Stimulated activated CD4-positive, alpha-beta T cell treated with anti-CD3 and anti-CD28 coated beads, Interleukin-1b, Interleukin-23, amount 100 ng/mL, for 48 hours (primary cell): ENCODE data around the gene COBL.

Source experiments
- DNase-seq: peaks from one replicate; pipeline ENCODE4 v3.0.0-alpha.2; 2020

Gene COBL

DNA sequence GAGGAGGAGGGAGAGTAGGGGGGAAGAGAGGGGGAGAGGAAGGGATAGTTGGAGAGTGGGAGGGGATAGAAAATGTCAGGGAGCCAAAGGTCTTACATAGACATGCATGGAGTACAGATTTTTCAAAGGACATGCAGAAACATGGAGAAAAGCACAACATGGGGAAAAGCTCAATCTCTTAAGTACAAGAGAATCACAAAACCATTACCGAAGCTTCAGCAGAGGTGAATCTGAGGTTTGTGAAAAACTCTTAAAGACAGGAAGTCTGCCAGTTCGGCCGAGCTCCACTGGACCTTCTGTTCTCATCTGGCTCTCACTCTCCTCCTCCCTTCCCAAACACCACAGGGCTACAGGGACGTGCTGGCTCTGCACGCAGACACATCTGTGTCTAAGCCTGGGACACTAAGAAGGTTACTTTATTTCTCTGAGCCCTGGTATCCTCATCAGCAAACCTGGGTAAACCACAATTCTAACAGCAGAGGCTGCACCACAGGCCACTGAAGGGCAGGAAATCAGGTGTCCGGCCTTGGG is 133.9 kb downstream of the COBL start:
- DNase-seq, result no peak

DNA sequence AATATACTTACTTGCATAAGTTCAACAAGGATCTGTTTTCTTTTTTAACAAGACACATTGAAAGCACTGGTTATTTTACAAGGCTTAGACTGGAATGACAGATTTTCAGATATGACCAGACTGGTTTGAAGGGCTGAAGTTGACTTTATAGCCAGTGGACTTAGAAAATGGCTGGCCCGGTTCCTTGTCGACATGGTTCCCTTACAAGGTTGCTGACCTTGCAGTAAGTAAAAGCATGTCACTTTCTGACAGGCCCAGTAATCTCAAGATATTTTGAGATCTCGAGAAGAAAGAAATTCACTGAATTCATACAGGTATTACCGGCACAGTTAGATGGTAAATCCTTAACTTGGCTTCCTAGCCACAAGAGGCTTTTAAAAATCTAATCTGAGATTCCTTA is 136.5 kb downstream of the COBL start:
- DNase-seq, result no peak

DNA sequence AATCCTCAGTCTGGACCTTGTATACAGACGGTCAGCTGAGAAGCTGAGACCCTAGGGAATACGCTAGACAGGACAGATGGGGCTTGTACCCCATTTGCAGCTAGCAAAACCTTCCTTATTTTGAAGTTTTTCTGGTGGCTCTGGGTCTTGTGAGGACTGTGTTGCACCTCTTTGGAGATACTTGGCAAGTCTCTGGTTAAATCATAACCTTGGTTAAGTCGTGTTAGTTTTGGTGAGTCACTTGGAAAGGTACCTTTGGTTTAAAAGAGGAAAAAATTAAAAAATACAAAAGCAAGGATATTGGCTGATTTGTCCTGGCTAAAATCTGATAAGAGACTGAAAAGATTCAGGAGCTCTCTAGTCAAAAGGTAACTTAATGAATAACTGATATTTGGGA is 140.6 kb downstream of the COBL start:
- DNase-seq, result no peak

DNA sequence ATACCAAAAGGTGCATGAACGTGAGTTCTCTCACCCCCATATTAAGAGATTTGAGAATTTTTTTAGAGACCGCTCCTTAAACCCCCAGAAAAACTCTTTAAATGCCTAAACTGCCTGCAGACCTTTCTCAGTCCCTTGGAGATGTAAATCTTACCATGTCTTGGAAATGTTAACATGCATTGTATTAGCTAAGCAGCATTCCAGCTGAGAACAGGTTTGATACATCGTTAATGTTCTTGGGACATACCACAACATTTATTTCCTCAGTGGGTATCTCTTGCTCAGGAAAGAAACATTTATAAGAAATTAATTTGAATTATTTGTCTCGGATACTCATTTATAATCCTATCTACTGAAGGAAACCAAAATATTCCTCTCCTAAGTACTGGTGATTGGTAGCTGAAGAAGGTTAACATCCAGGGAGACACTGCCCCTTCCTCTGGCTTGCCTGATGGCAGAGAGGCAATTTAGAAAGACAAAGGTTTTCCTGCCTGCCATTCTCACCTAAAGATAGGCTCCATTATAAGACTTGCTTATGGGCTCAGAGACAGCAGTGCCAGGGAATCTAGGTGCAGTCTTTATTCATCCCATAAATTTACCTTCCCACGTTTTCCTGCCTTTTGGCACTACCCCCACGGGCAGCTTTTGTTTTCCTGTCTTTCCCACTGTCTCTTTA is 141.2 kb downstream of the COBL start:
- DNase-seq, result no peak

DNA sequence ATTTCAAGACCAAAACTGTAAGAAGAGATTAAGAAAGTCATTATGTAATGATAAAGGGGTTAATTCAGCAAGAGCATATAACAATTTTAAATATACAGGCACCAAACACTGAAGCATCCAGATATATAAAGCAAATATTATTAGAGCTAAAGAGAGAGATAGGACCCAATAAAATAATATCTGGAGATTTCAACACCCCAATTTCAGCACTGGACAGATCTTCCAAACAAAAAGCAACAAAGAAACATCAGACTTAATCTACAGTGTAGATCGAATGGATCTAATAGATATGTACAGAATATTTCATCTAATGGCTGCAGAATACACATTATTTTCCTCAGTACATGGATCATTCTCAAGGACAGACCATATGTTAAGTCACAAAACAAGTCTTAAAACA is 151.3 kb downstream of the COBL start:
- no peak for DNase-seq

DNA sequence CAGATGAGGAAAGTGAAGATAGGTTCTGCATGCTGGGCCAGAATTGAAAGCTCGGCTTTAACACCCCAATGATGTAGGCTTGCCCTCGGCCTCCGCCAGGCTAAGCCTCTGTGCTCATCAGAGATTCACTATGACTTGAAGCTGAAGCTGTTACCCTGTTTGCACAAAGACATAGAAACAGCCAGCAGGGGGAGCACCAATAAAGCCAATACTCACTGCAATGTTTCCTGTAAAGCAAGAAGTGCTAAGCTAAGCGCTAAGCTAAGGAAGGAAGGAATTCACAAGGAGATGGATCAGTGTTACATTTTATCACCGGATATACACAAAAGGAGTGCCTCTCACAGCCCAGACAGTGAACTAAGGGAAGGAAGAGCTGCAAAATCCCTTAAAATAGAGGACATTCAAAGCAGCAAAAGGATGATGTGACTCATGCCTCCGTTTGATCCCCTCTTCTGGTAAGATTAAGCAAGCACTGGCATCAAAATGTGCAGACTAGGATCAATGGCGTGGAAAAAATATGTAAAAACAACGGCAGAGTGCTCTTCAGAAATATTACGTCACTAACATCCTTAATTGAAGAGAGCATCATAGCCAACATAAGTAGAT is 153.8 kb downstream of the COBL start:
- DNase-seq, result peak; percentile 77

DNA sequence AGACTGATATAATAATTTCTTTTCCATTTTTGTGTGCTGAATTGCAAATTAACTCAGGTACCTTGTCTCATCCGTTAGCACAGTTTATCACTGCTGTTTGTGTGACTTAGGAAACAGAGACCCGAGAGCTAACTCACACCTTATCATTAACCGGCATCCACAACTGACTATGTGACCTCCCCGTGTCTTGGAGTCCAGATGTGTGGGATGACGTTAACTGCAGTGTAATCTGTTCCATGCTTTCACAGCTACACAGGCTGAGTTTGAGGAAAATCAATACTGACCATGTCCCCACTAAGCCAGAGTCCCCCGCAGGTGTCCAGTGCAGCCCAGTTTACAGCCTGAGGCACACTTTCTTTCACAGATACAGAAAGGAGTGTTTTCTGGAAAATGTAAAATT is 154.7 kb downstream of the COBL start:
- DNase-seq, result no peak

DNA sequence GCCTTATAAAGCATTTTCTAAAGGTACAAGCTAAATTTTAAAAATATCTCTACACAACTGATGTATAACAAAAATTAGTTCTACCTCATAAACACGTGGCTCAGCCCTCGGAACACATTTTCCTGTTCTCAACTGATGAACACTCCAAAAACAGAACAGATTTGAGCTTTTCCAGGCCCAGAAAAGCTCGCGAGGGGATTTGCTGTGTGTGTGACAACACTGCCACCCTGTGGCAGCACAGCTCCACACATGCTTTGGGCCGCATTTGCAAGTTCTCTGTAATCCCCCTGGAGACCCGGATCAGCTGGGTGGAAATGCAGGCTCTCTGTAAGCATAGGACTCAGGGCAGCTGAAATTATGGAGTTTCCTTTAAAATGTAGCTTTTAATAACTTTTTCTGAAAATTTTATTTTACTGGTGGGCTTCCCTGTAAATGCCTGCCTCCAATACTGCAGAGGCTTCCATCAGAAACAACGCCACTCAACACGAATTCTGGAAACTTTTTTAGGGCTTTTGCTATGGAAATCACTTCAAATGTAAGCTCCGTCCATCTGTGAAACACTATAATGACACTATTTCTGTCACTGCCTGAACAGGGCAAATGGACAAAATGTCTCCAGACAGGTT is 155.5 kb downstream of the COBL start:
- DNase-seq, result peak; percentile 48

DNA sequence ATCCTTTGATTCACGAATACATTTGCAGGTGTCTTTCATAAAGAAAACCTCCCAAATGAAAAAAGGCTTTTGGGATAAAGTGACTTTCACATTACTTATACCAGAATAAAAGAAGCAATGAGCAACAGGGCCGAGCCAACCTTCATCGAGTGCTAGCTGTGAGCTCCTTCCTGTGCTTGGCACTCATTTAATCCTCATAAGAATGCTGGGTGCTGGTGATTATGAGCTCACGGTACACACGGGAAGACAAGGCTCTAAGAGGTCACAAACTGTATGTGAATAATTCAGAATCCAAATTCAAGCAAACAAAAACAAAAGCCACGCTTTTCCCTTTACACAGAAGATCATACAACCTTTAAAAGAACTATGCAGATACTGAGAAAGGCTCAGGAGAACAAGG is 156.2 kb downstream of the COBL start:
- no peak for DNase-seq

DNA sequence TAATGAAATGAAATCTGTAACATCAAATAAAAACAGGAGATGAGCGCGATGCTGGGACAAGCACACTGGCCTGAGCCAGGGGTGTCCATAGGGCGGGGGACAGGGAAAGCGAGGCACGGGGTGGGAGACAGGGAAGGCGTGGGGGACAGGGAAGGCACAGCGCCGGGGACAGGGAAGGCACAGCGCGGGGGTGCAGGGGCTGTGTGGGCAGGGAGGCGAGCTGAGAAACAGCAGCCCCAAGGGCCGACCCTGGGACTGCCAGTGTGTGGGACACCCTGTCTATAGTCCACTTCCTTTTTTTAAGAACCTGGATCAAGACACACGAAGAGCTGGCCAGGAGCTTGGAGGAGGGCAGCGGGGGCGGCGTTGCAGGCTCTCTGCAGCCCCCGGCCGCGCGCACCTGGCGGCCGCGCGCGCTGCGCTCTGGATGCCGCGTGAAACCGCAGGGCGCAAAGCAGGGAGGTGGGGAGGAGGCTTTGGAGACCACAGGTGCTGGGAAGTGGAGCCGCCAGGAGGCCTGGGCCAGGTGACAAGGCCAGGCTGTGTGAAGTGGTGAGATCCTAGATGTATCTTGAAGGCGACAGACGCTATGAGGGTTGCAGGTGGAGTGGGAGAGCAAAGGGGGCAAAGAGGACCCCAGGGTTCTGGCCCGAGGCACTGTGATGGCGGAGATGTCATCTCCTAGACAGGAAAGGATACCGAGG is 157.7 kb downstream of the COBL start:
- no peak for DNase-seq

DNA sequence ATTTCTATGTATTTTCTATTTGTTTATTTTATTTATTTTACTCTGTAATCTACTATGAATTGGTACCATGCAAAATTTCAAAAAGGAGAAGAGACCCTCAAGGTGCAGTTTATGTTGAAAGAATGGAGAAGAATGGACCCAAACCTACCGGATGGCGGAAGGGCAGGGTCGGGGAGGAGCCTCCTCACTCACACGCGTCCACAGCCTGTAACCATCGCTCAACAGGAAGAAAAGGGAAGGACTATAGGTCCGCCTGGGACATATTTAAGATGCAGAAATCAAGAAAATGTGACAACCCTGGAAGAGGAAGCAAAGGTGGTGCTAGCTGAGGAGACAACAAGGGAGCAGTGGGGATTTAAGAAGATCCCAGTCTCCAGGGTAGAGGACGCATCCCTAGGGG is 158.4 kb downstream of the COBL start:
- no peak for DNase-seq

DNA sequence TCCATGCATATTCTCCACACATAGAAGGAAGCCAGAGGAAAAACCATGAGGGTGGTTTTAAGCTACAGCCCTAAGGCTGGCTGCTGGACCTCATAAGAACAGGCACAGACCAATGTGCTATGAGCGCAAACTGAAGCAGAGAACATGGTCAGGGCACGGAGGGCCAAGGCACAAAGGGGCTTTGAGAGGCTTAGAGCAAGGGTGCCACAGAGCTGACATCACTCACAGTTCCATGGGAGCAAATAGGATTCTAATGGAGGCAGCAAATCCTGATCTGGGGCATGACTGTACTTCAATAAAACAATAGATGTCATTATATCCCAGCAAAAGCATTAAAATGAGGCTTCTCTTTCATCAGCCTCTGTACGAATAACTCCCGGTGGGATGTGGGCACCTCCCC is 162.4 kb downstream of the COBL start:
- DNase-seq, result no peak

DNA sequence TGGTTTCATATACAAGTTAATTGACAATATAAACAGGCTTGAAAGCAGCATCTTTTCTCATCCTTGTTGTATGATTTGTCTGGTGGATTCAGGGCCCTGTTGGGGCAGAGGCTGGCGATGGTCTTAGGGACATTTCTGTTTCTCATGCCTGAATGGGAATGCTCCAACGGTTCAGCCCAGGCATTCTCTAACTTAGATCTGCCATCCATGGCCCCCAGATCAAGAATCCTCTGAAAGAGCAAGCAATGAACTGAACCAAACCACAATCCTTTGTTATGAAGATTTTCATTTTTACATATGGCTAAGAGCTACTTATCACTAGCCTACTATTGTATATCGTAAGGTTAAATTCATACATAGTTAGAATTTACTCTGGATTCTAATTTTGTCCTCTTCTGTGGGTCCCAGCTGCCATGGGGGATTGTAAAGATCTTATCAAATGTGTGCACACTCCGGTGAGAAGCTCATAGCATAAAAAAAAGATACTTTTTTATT is 163.9 kb downstream of the COBL start:
- no peak for DNase-seq

DNA sequence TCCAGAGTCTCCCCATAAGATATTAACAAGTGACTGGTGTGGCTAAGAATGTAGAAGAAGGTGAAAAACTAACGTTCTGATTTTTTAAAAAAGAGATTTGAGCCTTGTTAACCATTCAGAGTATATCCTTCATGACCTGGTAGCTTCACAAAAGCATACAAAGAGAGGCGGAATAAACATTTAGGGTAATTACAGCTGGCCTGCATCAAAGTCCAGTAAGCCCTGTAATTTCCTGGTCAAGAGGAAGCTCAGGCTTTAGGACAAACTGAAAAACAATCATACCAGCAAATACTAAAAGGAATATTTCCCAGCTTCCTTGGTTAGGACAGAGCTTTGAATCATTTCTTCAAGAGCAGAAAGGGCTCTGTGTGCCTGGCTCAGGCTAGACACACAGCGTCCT is 165.2 kb downstream of the COBL start:
- no peak for DNase-seq

DNA sequence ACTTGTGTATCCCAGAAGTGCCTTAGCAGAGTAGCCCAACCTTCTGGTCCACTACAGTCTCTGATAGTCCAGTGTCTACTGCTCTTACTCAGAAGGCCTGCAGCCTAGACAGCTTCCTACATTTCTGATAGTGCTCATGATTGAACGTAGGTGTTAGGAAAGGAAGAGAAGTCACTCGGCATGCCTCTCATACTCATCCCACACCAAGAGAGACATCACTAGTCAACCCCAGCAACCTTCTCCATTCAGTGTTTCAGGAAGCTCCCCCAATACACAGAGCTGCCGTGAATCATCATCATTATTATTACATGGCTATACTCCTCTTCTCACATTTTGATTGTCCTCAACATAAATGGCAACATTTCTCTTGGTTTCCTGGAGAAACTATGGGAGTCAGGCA is 166.4 kb downstream of the COBL start:
- no peak for DNase-seq

DNA sequence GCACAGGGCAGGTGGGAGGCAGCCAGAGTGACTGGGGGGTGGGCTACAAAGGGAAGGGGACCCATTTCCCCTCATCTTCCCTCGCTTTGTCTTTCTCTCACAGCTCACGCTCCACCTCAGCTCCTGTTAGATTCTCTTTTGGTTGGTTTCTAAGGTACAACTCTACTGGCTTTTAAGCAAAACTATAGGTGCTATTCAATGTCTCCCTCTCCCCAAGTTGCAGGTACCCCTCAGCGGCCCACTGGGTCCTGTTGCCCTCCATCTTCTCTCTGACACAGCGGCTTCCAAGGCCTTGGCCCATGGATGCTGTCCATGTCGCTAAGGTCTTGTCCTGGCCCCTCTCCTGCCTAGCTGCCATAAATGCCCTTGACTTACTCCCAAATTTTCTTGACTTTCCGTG is 168.4 kb downstream of the COBL start:
- no peak for DNase-seq

DNA sequence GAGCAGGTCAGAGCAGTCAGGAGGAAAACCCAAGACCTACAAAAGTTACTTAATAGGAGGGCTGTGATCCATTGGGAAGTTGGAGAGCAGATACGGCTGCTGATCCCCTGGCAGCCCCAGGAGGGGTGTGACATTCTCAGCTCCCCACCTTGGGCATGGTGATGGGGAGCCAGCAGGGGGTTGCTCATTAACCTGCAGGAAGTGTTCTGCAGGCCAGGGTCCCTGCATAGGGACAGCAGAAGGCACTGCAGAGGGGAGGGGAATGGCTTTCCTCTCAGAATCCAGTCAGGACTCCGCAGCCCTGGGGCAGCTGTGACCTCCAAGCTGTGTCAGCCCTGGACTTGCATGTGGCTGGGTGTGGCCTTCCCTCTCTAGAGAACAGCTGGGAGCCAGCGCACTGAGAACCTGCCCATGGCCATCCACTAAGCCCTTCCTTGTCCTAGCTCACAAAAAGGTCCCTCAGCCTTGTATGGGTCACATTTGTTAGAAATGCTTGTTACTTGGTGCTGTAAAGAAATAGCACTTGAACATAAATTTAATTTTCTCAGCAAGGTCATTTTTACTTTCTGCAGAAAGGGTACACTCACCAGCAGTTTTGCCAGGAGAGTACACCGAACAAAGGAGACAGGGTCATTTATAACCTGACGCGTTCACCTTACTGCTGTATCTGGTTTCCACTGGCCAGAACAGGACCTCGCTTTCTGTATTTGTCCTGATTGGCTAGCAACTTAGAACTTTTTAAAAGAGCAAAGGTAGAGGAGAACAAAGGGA is 169.6 kb downstream of the COBL start:
- DNase-seq, result no peak

DNA sequence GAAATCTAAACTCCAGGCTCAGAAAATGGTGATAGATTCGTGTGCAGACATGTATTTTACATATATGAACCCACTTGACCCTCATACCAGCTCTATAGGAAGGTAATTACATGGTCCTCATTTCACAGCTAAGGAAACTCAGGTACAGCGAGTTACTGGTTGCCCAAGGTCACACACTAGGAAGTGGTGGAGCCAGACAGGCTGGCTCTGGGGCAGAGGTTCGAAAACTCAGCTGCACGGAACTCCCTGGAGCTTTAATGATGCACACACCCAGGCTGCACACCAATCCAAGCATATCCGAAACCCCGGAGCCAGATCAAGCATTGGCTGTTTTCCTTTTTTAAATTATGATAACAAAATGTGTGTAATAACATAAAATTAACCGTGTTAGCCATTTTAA is 172.4 kb downstream of the COBL start:
- no peak for DNase-seq

DNA sequence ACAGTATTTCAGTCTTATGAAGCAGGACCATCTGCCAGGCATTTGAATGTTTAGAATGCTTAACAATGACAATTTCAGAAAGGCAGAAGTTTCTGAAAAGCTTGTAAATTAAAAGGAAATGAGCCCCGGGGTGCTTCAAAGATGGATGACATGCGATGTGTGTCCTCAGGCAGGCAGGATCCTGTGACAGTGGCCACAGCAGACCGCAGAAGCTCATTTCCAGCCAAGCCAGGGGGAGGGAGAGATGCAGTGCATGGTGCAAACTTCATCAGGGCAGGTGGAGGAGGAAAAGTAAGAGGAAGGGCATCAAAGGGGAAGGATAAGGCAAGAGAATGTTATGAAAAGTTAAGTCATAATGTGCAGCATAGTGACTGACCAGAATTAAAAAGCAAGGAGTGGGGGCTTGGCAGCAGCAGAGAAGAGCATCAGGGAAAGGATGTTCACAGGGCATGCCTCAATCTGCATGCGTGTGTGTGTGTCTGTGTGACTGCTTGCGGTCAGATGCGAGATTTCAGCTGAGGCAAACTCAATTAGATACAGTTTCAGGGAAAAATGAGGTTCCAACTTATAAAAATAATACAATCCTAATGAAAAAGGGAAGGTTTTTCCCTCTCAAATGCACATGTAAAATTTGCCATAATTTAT is 173.7 kb downstream of the COBL start:
- no peak for DNase-seq

DNA sequence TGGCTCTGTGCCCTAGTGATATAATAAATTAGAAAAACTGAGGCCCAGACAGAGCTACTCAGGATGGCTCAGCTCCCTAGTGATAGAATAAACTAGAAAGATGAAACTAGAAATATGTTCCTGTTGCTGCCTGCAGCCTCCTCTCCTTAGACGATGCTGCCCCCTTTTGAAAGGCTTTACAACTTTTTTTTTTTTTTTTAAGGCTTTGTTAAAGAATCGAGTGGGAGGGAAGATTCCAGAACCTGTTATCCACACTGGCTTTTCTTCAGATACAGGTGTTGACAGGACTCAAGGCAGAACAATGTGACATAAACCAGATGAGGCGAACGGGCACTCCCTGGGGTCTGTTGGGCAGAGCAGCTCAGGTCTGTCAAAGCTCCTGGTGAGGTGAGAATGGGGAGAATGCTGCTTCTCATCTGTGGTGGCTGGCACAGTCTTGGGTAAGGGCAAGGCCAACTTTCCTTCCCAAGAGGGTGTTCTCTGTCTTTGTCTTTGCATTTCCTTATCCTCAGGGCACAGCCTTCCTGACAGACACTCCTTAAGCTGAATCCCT is 175.1 kb downstream of the COBL start:
- no peak for DNase-seq

DNA sequence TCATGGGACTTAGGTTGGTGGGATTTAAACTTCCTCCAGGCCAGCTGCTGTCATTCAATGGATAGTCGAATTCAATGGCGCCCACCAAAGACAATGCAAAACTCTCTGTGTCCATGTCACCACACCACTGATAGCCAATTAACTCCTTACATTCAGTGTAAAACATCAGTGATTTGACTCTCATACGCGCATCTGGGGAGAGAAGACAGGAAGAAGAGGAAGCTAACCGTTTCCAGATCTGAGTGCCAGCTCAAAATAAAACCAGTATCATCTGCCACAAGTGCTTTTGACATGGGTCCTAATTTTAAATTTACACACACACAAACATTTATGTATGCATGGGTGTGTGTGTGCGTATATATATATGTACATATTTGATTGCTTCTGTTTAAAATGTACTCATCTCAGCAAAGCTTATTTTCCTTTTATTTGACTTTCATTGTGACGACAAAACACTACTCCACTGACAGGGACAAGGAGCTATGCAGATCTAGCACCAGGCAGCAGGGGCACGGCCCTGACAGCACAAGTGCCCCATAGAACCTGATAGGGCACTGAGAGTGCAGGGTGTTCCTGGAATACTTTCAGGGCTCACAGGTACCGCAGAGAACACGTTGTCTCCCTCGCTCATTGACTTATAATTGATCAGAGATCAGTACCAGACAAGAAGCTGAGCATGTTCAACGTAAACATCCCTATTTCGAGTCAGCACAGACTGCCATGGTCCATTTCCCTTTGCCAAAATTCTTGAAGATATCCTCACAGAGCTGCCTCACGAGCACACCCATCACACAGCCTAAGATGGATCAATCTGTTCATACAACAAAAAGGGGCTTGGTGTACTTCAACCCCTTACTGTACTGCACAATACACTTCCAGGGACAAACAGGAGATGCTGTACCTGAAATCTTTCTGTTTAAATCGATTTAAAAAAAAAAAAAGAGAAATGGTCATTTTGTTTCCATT is 176.1 kb downstream of the COBL start:
- no peak for DNase-seq
